Stimulated activated CD8-positive, alpha-beta memory T cell treated with anti-CD3 and anti-CD28 coated beads, Interleukin-7, amount 100 ng/mL, for 48 hours (primary cell): ENCODE data around the gene VAC14.

Source experiments
- DNase-seq, 2 donors: peaks; one replicate each; pipeline ENCODE4 v3.0.0-alpha.2; 2020; ENCODE audit warnings: low read depth in 1 of 2; ENCODE audit errors: extremely low read depth in 1 of 2

Gene VAC14

GRCh38 chr16:70765491-70765890 is 35.5 kb downstream of the VAC14 start:
- no peak for DNase-seq

GRCh38 chr16:70764632-70765031 is 36.3 kb downstream of the VAC14 start:
- DNase-seq = no peak

- DNase-seq = no peak
Observed at GRCh38 chr16:70760221-70760620, 40.7 kb downstream of the VAC14 start.

- DNase-seq = no peak
Observed at GRCh38 chr16:70759666-70760065, 41.3 kb downstream of the VAC14 start.

GRCh38 chr16:70758786-70759185 is 42.2 kb downstream of the VAC14 start:
- no peak for DNase-seq

- DNase-seq = no peak
Observed at GRCh38 chr16:70757183-70757582, 43.8 kb downstream of the VAC14 start.

GRCh38 chr16:70756071-70756470 is 44.9 kb downstream of the VAC14 start:
- DNase-seq = no peak

- no peak for DNase-seq
Observed at GRCh38 chr16:70754851-70755600, 45.9 kb downstream of the VAC14 start.

- DNase-seq = no peak
Observed at GRCh38 chr16:70754371-70754770, 46.6 kb downstream of the VAC14 start.

- DNase-seq = no peak
Observed at GRCh38 chr16:70753694-70754325, 47.1 kb downstream of the VAC14 start.

GRCh38 chr16:70753228-70753627 is 47.7 kb downstream of the VAC14 start:
- DNase-seq = no peak

- DNase-seq = no peak
Observed at GRCh38 chr16:70752426-70752825, 48.5 kb downstream of the VAC14 start.

- DNase-seq = no peak
Observed at GRCh38 chr16:70751593-70751992, 49.4 kb downstream of the VAC14 start.

- DNase-seq = no peak
Observed at GRCh38 chr16:70750893-70751467, 50.0 kb downstream of the VAC14 start.

GRCh38 chr16:70749681-70750601 is 51.0 kb downstream of the VAC14 start:
- DNase-seq = no peak

- no peak for DNase-seq
Observed at GRCh38 chr16:70749006-70749678, 51.8 kb downstream of the VAC14 start.

- DNase-seq = no peak
Observed at GRCh38 chr16:70747703-70748631, 53.0 kb downstream of the VAC14 start.

- peak in 1 of 2 donors; percentile 41 for DNase-seq
Observed at GRCh38 chr16:70746708-70747424, 54.1 kb downstream of the VAC14 start.
